Esophagus muscularis mucosa (tissue), 3 donors: ENCODE data around the gene AKAP8.

Experiments
- CTCF ChIP-seq, 3 experiments: fragments of 200-600 bp in 2 of 3; fragments of 450-650 bp in 1 of 3; sonication (generic) in 2 of 3; IDR thresholded peaks; one replicate each; pipeline ENCODE4 v1.5.1; 2017 to 2019; ENCODE audit warnings: antibody characterized with exemption in 3 of 3, mild to moderate bottlenecking in 2 of 3, moderate library complexity in 1 of 3
- POLR2A ChIP-seq: fragments of 450-650 bp; IDR thresholded peaks from one replicate; pipeline ENCODE4 v1.6.1; 2017; ENCODE audit warnings: antibody characterized with exemption, moderate library complexity, mild to moderate bottlenecking, low read depth

- TF ChIP-seq POLR2A (no peak), CTCF (IDR thresholded peaks at IDR 0.05) (no peak)
These were observed 39.5 kb downstream of the AKAP8 start for GRCh38 chr19:15340086-15340485.
